ENCODE results near the gene TBPL1. TPM values are rescaled to one million over a fixed set of nuclear protein-coding genes. Genes with fewer than 3 reads are reported as not detected.

Gene TBPL1
- total and polyA plus RNA-seq, 4 donors, result 5.4 to 34.6 (median 11.5) TPM

DNA sequence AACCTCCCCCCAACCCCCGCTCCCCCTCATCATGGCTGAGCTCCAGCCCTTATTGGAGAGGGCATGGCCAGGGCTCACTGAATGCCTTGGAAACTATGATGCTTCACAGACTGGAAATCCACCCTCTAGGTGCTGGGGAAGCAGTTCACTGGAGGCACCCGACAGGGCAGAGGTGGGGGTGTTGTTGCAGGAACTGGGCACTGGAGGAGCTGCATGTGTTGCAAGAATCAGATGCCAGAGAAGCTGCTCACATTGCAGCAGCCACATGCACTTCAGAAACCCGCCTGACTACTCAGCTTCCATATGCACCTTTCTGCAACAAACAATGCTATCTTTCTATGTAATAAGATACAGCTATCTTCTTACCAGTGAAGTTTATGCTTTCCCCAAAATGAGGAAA is 7.9 kb upstream of the TBPL1 start:
- H3K36me3 ChIP-seq (ENCODE audit: control insufficient read depth in 4 of 4, insufficient read depth in 3 of 4, low read depth in 1 of 4, low read length in 3 of 4), result no peaks in the 10 kb centered on the region
- H3K27ac ChIP-seq (ENCODE audit: low read depth in 1 of 2, low read length in 2 of 2), result no peak overlapping the region
- H3K27me3 ChIP-seq (ENCODE audit: control insufficient read depth in 4 of 4, insufficient read depth in 4 of 4, low read length in 3 of 4), result no peaks in the 10 kb centered on the region
- 86% methylated on average over 3 of the region's 3 CpGs for WGBS
- H3K4me3 ChIP-seq (ENCODE audit: low read depth in 1 of 3, low read length in 3 of 3), result no peak overlapping the region
- H3K9ac ChIP-seq (ENCODE audit: low read depth in 1 of 2, low read length in 2 of 2), result no peak overlapping the region
- DNase-seq (ENCODE audit: low spot score), result no peak
- no peaks in the 10 kb centered on the region for H3K9me3 ChIP-seq (ENCODE audit: control insufficient read depth in 4 of 4, low read length in 3 of 4)
- H3K4me1 ChIP-seq (ENCODE audit: control insufficient read depth in 4 of 4, insufficient read depth in 4 of 4, low read length in 3 of 4), result peaks cover 0 to 29% (median 17%) of the 10 kb centered on the region in 4 donors
- TF ChIP-seq FOXA2 (IDR thresholded peaks at IDR 0.05) (no peak), RXRA (IDR thresholded peaks at IDR 0.05) (no peak), YY1 (IDR thresholded peaks at IDR 0.05) (no peak), HNF4A (conservative IDR thresholded peaks at IDR 0.05) (no peak)
- TF ChIP-seq, protein P1, sequence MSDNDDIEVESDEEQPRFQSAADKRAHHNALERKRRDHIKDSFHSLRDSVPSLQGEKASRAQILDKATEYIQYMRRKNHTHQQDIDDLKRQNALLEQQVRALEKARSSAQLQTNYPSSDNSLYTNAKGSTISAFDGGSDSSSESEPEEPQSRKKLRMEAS (IDR thresholded peaks at IDR 0.05), result no peak
- TF ChIP-seq, protein P2, sequence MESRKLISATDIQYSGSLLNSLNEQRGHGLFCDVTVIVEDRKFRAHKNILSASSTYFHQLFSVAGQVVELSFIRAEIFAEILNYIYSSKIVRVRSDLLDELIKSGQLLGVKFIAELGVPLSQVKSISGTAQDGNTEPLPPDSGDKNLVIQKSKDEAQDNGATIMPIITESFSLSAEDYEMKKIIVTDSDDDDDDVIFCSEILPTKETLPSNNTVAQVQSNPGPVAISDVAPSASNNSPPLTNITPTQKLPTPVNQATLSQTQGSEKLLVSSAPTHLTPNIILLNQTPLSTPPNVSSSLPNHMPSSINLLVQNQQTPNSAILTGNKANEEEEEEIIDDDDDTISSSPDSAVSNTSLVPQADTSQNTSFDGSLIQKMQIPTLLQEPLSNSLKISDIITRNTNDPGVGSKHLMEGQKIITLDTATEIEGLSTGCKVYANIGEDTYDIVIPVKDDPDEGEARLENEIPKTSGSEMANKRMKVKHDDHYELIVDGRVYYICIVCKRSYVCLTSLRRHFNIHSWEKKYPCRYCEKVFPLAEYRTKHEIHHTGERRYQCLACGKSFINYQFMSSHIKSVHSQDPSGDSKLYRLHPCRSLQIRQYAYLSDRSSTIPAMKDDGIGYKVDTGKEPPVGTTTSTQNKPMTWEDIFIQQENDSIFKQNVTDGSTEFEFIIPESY (IDR thresholded peaks at IDR 0.05), result no peak

DNA sequence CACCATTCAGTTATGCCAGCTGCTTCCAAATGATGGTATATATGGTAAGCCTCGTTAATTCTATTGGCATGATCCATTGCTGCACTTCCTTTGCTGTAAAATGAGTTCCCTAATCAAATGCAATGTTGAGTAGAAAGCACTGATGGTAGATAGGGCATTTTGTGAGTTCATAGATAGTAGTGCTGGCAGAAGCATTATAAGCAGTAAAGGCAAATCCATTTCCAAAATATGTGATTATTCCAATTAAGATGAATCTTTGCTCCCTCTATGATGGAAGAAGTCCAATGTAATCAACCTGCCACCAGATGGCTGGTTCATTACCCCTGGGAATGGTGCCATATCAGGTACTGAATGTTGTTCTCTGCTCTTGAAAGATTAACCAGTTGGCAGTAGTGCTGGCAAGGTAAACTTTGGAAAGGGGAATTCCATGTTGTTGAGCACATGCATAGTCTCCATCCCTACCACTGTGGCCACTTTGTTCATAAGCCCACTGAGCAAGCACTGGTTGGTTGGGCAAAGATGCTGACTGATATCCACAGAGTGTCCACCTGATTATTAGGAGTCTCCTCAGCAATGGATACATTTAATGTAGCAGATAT is 5.6 kb upstream of the TBPL1 start:
- peak overlapping the region in 1 of 2 donors; percentile 35 for H3K27ac ChIP-seq (ENCODE audit: low read depth in 1 of 2, low read length in 2 of 2)
- no peak for DNase-seq (ENCODE audit: low spot score)
- no peaks in the 10 kb centered on the region for H3K27me3 ChIP-seq (ENCODE audit: control insufficient read depth in 4 of 4, insufficient read depth in 4 of 4, low read length in 3 of 4)
- H3K4me1 ChIP-seq (ENCODE audit: control insufficient read depth in 4 of 4, insufficient read depth in 4 of 4, low read length in 3 of 4), result peaks cover 4 to 33% (median 26%) of the 10 kb centered on the region in 4 donors
- 30% methylated on average over 1 of the region's 1 CpG for WGBS
- H3K36me3 ChIP-seq (ENCODE audit: control insufficient read depth in 4 of 4, insufficient read depth in 3 of 4, low read depth in 1 of 4, low read length in 3 of 4), result no peaks in the 10 kb centered on the region
- TF ChIP-seq RXRA (IDR thresholded peaks at IDR 0.05) (peak; percentile 85 to 89), JUND (IDR thresholded peaks at IDR 0.05) (peak in 1 of 2 donors; percentile 44), SP1 (IDR thresholded peaks at IDR 0.05) (peak; percentile 87), HNF4G (IDR thresholded peaks at IDR 0.05) (peak; percentile 68), GABPA (IDR thresholded peaks at IDR 0.05 in 1 of 2, conservative IDR thresholded peaks at IDR 0.05 in 1 of 2) (peak in 1 of 2 donors; percentile 21), FOXA2 (IDR thresholded peaks at IDR 0.05) (peak; percentile 95), NR2F2 (IDR thresholded peaks at IDR 0.05) (no peak), HNF4A (conservative IDR thresholded peaks at IDR 0.05) (peak; percentile 78 to 82), EGR1 (IDR thresholded peaks at IDR 0.05; ENCODE audit: low read depth in 2 of 2) (peak; percentile 40 to 56), FOXA1 (IDR thresholded peaks at IDR 0.05) (peak; percentile 84), TAF1 (conservative IDR thresholded peaks at IDR 0.05) (peak; percentile 43), RAD21 (IDR thresholded peaks at IDR 0.05) (peak; percentile 15 to 39), YY1 (IDR thresholded peaks at IDR 0.05) (peak; percentile 77)
- TF ChIP-seq, protein P3, sequence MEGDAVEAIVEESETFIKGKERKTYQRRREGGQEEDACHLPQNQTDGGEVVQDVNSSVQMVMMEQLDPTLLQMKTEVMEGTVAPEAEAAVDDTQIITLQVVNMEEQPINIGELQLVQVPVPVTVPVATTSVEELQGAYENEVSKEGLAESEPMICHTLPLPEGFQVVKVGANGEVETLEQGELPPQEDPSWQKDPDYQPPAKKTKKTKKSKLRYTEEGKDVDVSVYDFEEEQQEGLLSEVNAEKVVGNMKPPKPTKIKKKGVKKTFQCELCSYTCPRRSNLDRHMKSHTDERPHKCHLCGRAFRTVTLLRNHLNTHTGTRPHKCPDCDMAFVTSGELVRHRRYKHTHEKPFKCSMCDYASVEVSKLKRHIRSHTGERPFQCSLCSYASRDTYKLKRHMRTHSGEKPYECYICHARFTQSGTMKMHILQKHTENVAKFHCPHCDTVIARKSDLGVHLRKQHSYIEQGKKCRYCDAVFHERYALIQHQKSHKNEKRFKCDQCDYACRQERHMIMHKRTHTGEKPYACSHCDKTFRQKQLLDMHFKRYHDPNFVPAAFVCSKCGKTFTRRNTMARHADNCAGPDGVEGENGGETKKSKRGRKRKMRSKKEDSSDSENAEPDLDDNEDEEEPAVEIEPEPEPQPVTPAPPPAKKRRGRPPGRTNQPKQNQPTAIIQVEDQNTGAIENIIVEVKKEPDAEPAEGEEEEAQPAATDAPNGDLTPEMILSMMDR (IDR thresholded peaks at IDR 0.05; ENCODE audit: low read depth, low read length, missing input control), result no peak
- TF ChIP-seq, protein P1 (IDR thresholded peaks at IDR 0.05), result peak; percentile 94
- TF ChIP-seq, protein P4, sequence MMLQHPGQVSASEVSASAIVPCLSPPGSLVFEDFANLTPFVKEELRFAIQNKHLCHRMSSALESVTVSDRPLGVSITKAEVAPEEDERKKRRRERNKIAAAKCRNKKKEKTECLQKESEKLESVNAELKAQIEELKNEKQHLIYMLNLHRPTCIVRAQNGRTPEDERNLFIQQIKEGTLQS (IDR thresholded peaks at IDR 0.05), result no peak
- TF ChIP-seq, protein P5, sequence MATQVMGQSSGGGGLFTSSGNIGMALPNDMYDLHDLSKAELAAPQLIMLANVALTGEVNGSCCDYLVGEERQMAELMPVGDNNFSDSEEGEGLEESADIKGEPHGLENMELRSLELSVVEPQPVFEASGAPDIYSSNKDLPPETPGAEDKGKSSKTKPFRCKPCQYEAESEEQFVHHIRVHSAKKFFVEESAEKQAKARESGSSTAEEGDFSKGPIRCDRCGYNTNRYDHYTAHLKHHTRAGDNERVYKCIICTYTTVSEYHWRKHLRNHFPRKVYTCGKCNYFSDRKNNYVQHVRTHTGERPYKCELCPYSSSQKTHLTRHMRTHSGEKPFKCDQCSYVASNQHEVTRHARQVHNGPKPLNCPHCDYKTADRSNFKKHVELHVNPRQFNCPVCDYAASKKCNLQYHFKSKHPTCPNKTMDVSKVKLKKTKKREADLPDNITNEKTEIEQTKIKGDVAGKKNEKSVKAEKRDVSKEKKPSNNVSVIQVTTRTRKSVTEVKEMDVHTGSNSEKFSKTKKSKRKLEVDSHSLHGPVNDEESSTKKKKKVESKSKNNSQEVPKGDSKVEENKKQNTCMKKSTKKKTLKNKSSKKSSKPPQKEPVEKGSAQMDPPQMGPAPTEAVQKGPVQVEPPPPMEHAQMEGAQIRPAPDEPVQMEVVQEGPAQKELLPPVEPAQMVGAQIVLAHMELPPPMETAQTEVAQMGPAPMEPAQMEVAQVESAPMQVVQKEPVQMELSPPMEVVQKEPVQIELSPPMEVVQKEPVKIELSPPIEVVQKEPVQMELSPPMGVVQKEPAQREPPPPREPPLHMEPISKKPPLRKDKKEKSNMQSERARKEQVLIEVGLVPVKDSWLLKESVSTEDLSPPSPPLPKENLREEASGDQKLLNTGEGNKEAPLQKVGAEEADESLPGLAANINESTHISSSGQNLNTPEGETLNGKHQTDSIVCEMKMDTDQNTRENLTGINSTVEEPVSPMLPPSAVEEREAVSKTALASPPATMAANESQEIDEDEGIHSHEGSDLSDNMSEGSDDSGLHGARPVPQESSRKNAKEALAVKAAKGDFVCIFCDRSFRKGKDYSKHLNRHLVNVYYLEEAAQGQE (IDR thresholded peaks at IDR 0.05), result peak; percentile 71
- TF ChIP-seq, protein P2 (IDR thresholded peaks at IDR 0.05), result peak; percentile 47
- H3K9ac ChIP-seq (ENCODE audit: low read depth in 1 of 2, low read length in 2 of 2), result no peak overlapping the region
- no peak overlapping the region for H3K4me3 ChIP-seq (ENCODE audit: low read depth in 1 of 3, low read length in 3 of 3)
- H3K9me3 ChIP-seq (ENCODE audit: control insufficient read depth in 4 of 4, low read length in 3 of 4), result no peaks in the 10 kb centered on the region

Data from liver (tissue), 9 donors.